ENCODE measurements around the gene SCARF2.

GRCh38 chr22:20420157-20420842 is 17.3 kb downstream of the SCARF2 start:
- TF ChIP-seq EZH2 (IDR thresholded peaks at IDR 0.05; ENCODE audit: borderline replicate concordance, insufficient read depth, low read length, poor library complexity, severe bottlenecking) (no peak), REST (IDR thresholded peaks at IDR 0.05; ENCODE audit: borderline replicate concordance) (no peak), POLR2AphosphoS5 (IDR thresholded peaks at IDR 0.05) (no peak)

All from neural cell (in vitro differentiated cells).